PC-3 (cell line): ENCODE measurements around the gene SMC1B. TPM values are rescaled to one million over a fixed set of nuclear protein-coding genes. Genes with fewer than 3 reads are reported as not detected.
"Not testable (repeated sequence)": the region's sequence is repeated elsewhere in the genome, so short reads cannot be mapped to it uniquely, and the experiment has no call there.

Experiments used
- ATAC-seq: fragments of 200-7000 bp; cut with Tn5 transposase; 2 replicates; pipeline ENCODE4 v1.9.1; 2020; ENCODE audit warnings: mild to moderate bottlenecking, moderate library complexity
- BruUV-seq: library from RNA; stranded (reverse); fragments of 400-500 nt; replicated peaks from 2 replicates; lab custom pipeline; 2021; lab: Mats Ljungman, UMichigan
- CTCF ChIA-PET: fragments of 300-600 bp; sonication (Branson Sonifier 250); formaldehyde crosslinking; loops from one replicate; lab custom pipeline; 2022; ENCODE audit warnings: antibody characterized with exemption; lab: Charles Lee
- POLR2A ChIA-PET: fragments of 300-600 bp; sonication (Branson Sonifier 250); formaldehyde crosslinking; loops from one replicate; lab custom pipeline; 2022; ENCODE audit warnings: antibody characterized with exemption; ENCODE audit not compliant: unreplicated experiment; lab: Charles Lee
- DNase-seq: peaks from one replicate; pipeline ENCODE4 v3.0.0-alpha.2; 2015
- H2AFZ ChIP-seq: fragments of 300-600 bp; sonication (generic); 2 replicates; pipeline ENCODE4 v1.6.0; 2016; ENCODE audit warnings: antibody characterized with exemption, low read length
- H3F3A ChIP-seq: fragments of 300-600 bp; sonication (generic); one replicate; pipeline ENCODE4 v1.6.0; 2017; ENCODE audit warnings: antibody characterized with exemption, low read length, control low read depth, mild to moderate bottlenecking; ENCODE audit not compliant: unreplicated experiment
- H3K27ac ChIP-seq: fragments of 300-600 bp; sonication (generic); 2 replicates; pipeline ENCODE4 v1.5.1; 2016; ENCODE audit warnings: mild to moderate bottlenecking, low read length
- H3K27me3 ChIP-seq: fragments of 300-600 bp; sonication (generic); 2 replicates; pipeline ENCODE4 v1.6.1; 2016; ENCODE audit warnings: low read length, mixed read lengths
- H3K36me3 ChIP-seq: fragments of 300-600 bp; sonication (generic); 2 replicates; pipeline ENCODE4 v1.6.1; 2016; ENCODE audit warnings: low read depth, mixed run types, low read length, mixed read lengths
- H3K4me1 ChIP-seq: fragments of 300-600 bp; sonication (generic); 2 replicates; pipeline ENCODE4 v1.5.1; 2016; ENCODE audit warnings: low read length; ENCODE audit not compliant: insufficient read depth
- H3K4me2 ChIP-seq: fragments of 300-600 bp; sonication (generic); 2 replicates; pipeline ENCODE4 v1.6.0; 2016; ENCODE audit warnings: low read length
- H3K4me3 ChIP-seq: fragments of 300-600 bp; sonication (generic); 2 replicates; pipeline ENCODE4 v1.5.1; 2016; ENCODE audit warnings: mild to moderate bottlenecking, low read length, mixed read lengths
- H3K79me2 ChIP-seq: fragments of 300-600 bp; sonication (generic); 2 replicates; pipeline ENCODE4 v1.6.1; 2017; ENCODE audit warnings: low read length, mixed read lengths
- H3K9ac ChIP-seq: fragments of 300-600 bp; sonication (generic); 2 replicates; pipeline ENCODE4 v1.6.0; 2016; ENCODE audit warnings: mild to moderate bottlenecking, low read length
- H3K9me2 ChIP-seq: fragments of 300-600 bp; sonication (generic); replicated peaks from 2 replicates; pipeline ENCODE4 v1.6.1; 2016; ENCODE audit warnings: mixed run types, low read length, mixed read lengths
- H3K9me3 ChIP-seq: fragments of 300-600 bp; sonication (generic); 2 replicates; pipeline ENCODE4 v1.6.1; 2016; ENCODE audit warnings: low read length, mixed read lengths
- H4K20me1 ChIP-seq: fragments of 300-600 bp; sonication (generic); 2 replicates; pipeline ENCODE4 v1.6.1; 2016; ENCODE audit warnings: low read length, mixed read lengths
- CTCF ChIP-seq: fragments of 300-600 bp; sonication (generic); conservative IDR thresholded peaks from 2 replicates; pipeline ENCODE4 v1.5.1; 2017; ENCODE audit warnings: antibody characterized with exemption, low read depth, mild to moderate bottlenecking, low read length
- EZH2 ChIP-seq: fragments of 300-600 bp; sonication (generic); IDR thresholded peaks from one replicate; pipeline ENCODE4 v1.6.1; 2017; ENCODE audit warnings: antibody characterized with exemption, mild to moderate bottlenecking, low read length; ENCODE audit not compliant: unreplicated experiment
- EZH2phosphoT487 ChIP-seq: fragments of 300-600 bp; sonication (generic); IDR thresholded peaks from 2 replicates; pipeline ENCODE4 v1.6.1; 2018; ENCODE audit warnings: mild to moderate bottlenecking, antibody characterized with exemption, low read length, borderline replicate concordance
- intact Hi-C: fragments of 100-400 bp; cut with micrococcal nuclease; formaldehyde crosslinking; loops from 2 replicates; pipeline ENCODE4 v1.9.0; 2023
- total RNA-seq: library from RNA; depleted of rRNA; stranded (reverse); fragments of >200 nt; gene quantifications from 2 replicates; pipeline ENCODE4 v1.2.3, GENCODE V29; 2014

SMC1B gene
- total RNA-seq, 1 experiment from 2014 or later: 0.04 TPM

- ATAC-seq (peak; percentile 100), DNase-seq (peak; percentile 70)
- Histone ChIP-seq H3K4me2 (peak overlapping the region; percentile 78), H3K79me2 (no peaks in the 10 kb centered on the region), H2AFZ (peak overlapping the region; percentile 79), H3K9me2 (no peaks in the 10 kb centered on the region), H3K9ac (no peak overlapping the region), H3K9me3 (no peaks in the 10 kb centered on the region), H4K20me1 (no peaks in the 10 kb centered on the region), H3K4me3 (peak overlapping the region; percentile 55), H3K27ac (no peak overlapping the region), H3K36me3 (no peaks in the 10 kb centered on the region), H3K27me3 (no peaks in the 10 kb centered on the region), H3F3A (no peaks in the 10 kb centered on the region), H3K4me1 (peaks cover 3% of the 10 kb centered on the region; the same call in 1 of the 2 replicates)
- POLR2A ChIA-PET: interaction anchor here (0.7 kb wide), 1 partner anchor 60 kb away, joined by 3 read pairs; no protein-coding TSS in a partner anchor
- CTCF ChIA-PET: no interaction called here
- BruUV-seq: no TSS peak
- intact Hi-C loops: loop anchor here (1.0 kb wide), 1 partner anchor 108 kb away; no protein-coding TSS in a partner anchor
- TF ChIP-seq CTCF (peak; percentile 78), EZH2 (no peak)
Observed at GRCh38 chr22:45441138-45441537, 27.7 kb upstream of the SMC1B start.

GRCh38 chr22:45440688-45441087 is 27.3 kb upstream of the SMC1B start:
- POLR2A ChIA-PET: interaction anchor here (0.7 kb wide), 1 partner anchor 60 kb away, joined by 3 read pairs; no protein-coding TSS in a partner anchor
- H3K4me1 ChIP-seq, H3F3A ChIP-seq, H3K9me2 ChIP-seq, H3K27ac ChIP-seq, H3K27me3 ChIP-seq, H3K36me3 ChIP-seq, BruUV-seq, H3K79me2 ChIP-seq, H3K9ac ChIP-seq, CTCF ChIA-PET, ATAC-seq, H3K9me3 ChIP-seq, H4K20me1 ChIP-seq: not testable (repeated sequence)
- peak; percentile 6 for DNase-seq
- H3K4me2 ChIP-seq: peak overlapping the region; percentile 78
- H2AFZ ChIP-seq: peak overlapping the region; percentile 79
- intact Hi-C loops: loop anchor here (1.0 kb wide), 1 partner anchor 109 kb away; no protein-coding TSS in a partner anchor
- H3K4me3 ChIP-seq: peak overlapping the region; percentile 55

DNA sequence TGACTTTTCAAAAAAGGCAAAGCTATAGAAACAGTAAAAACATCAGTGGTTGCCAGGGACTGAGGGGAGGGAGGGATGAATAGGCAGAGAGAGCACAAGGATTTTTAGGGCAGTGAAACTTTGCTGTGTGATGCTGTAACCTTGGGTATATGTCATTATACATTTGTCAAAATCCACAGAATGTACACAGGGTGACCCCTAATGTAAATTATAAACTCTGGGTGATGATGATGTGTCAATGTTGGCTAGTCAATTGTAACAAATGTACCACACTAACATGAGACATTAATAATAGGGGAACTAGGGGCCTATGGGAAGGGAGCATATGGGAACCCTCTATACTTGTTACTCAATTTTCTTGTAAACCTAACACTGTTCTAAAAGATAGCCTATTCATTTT is 24.9 kb upstream of the SMC1B start:
- Histone ChIP-seq H2AFZ (no peak overlapping the region), H3K79me2 (no peaks in the 10 kb centered on the region), H3K27me3 (no peaks in the 10 kb centered on the region), H3K27ac (no peak overlapping the region), H3K36me3 (no peaks in the 10 kb centered on the region), H3K9ac (no peak overlapping the region), H3K9me3 (no peaks in the 10 kb centered on the region), H3K4me1 (peaks cover 6% of the 10 kb centered on the region), H4K20me1 (no peaks in the 10 kb centered on the region), H3K4me3 (no peak overlapping the region), H3K4me2 (no peak overlapping the region), H3K9me2 (no peaks in the 10 kb centered on the region), H3F3A (no peaks in the 10 kb centered on the region)
- ChIA-PET CTCF (interaction anchor here (0.6 kb wide), 1 partner anchor 81 kb away, joined by 3 read pairs; no protein-coding TSS in a partner anchor), POLR2A (no interaction called here)
- no TSS peak for BruUV-seq
- intact Hi-C loops: loop anchor here (5.0 kb wide), 1 partner anchor 336 kb away; no protein-coding TSS in a partner anchor
- TF ChIP-seq CTCF (no peak), EZH2 (no peak), EZH2phosphoT487 (no peak)
- ATAC-seq (no peak), DNase-seq (no peak)

DNA sequence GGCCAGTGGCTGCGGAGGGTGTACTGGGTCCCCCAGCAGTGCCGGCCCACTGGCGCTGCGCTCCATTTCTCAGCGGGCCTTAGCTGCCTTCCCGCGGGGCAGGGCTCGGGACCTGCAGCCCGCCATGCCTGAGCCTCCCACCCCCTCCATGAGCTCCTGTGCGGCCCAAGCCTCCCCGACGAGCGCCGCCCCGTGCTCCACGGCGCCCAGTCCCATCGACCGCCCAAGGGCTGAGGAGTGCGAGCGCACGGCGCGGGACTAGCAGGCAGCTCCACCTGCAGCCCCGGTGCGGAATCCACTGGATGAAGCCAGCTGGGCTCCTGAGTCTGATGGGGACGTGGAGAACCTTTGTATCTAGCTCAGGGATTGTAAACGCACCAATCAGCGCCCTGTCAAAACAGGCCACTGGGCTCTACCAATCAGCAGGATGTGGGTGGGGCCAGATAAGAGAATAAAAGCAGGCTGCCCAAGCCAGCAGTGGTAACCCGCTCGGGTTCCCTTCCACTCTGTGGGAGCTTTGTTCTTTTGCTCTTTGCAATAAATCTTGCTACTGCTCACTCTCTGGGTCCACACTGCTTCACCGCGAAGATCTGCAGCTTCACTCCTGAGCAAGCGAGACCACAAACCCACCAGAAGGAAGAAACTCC is 23.6 kb upstream of the SMC1B start:
- H3F3A ChIP-seq, H3K27me3 ChIP-seq, H3K27ac ChIP-seq, H4K20me1 ChIP-seq, ATAC-seq, H2AFZ ChIP-seq, H3K9ac ChIP-seq, H3K9me3 ChIP-seq, H3K36me3 ChIP-seq, H3K4me1 ChIP-seq, DNase-seq, BruUV-seq, POLR2A ChIA-PET, H3K4me3 ChIP-seq, H3K4me2 ChIP-seq, H3K9me2 ChIP-seq, H3K79me2 ChIP-seq: not testable (repeated sequence)
- intact Hi-C loops: loop anchor here (5.0 kb wide), 1 partner anchor 335 kb away; no protein-coding TSS in a partner anchor
- CTCF ChIA-PET: interaction anchor here (0.6 kb wide), 1 partner anchor 335 kb away, joined by 3 read pairs; no protein-coding TSS in a partner anchor
